ENCODE results near the gene CACNA1S.

CACNA1S gene

DNA sequence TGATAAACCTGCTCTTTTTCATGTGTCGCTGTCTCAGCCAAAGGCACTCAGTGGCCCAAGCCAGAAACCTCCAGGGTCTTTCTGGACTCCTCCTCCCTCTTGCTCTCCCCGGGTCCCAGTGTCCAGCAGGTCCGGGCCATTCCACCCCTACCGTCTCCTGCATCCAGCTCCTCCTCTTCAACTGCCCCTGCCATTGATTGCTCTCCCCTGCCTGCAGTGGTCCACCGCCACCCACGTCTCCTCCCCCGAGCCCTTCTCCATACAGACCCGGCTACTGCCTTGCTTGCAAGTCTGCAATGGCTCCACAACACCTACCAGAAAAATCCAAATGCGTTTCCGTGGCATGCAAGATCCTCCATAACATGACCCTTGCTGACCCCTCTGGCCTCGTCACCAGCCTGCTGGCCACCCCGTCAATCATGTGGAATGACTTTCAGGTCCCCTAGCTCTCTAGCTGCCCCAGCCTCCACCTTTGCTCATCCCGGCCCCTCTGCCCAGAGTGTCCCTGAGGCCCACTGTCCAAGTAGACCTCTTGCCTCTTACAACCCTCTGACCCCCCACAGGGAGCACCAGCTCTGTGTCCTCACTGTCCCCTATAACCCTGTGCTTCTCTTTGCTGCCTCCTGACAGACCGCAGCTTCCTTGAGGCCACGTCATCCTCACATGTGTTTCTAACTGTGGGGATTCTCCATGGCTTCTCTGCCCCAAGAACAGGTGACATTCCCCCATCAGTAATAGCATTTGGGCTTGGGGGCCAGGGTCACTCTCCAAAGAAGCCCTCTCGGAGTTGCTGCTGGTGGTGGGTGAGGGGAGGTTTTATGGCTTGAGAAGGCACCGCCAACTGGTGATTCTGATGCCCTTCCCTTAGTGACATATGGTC lies 15.0 kb downstream of the CACNA1S start:
- peaks cover 18% of the 10 kb centered on the region; the same call in 1 of the 2 replicates for H3K27me3 ChIP-seq (ENCODE audit: control insufficient read depth, low read length)
- no peaks in the 10 kb centered on the region for H3K9me2 ChIP-seq (replicated peaks; ENCODE audit: control insufficient read depth, low read length)

DNA sequence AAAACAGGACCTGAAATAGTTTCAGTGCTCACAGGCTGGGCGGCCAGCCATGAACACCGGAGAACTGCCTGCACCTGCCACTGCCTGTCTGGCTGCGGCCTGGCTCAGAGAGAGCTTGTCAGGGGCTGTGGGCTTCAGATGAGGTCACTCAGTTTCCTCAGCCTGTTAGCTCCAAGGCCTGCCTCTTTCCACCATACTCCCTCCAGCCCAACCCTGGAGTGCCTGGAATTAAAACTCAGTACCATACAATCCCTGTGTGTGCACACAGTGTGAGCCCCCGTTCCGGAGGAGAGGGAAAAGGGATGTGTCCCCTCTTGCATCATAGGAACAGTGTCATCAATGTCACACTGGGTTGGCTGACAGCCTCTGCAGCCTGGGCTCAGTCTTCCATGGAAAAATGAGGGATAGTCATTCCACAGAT lies 16.2 kb downstream of the CACNA1S start:
- no peaks in the 10 kb centered on the region for H3K9me2 ChIP-seq (replicated peaks; ENCODE audit: control insufficient read depth, low read length)
- no peaks in the 10 kb centered on the region for H4K20me1 ChIP-seq (ENCODE audit: control insufficient read depth, insufficient read depth, low read depth, low read length)
- no peaks in the 10 kb centered on the region for H3K36me3 ChIP-seq (ENCODE audit: control insufficient read depth, low read length)
- TF ChIP-seq CTCF (IDR thresholded peaks at IDR 0.05; ENCODE audit: low read depth, low read length, poor library complexity, severe bottlenecking), result no peak
- no peak for TF ChIP-seq EZH2phosphoT487 (IDR thresholded peaks at IDR 0.05; ENCODE audit: borderline replicate concordance, low read length)
- H3K4me3 ChIP-seq (ENCODE audit: low read length), result no peak overlapping the region
- H3K27ac ChIP-seq (ENCODE audit: low read depth, low read length), result no peak overlapping the region
- H3K27me3 ChIP-seq (ENCODE audit: control insufficient read depth, low read length), result peaks cover 15% of the 10 kb centered on the region; the same call in 1 of the 2 replicates
- no peak overlapping the region for H3K4me2 ChIP-seq (ENCODE audit: low read length)
- no peaks in the 10 kb centered on the region for H3K9me3 ChIP-seq (ENCODE audit: control insufficient read depth, insufficient read depth, low read length)
- no peaks in the 10 kb centered on the region for H3K4me1 ChIP-seq (ENCODE audit: control insufficient read depth, low read length)
- no peaks in the 10 kb centered on the region for H3K79me2 ChIP-seq (ENCODE audit: control insufficient read depth, low read length)
- no peaks in the 10 kb centered on the region for H3F3A ChIP-seq (ENCODE audit: control insufficient read depth, insufficient read depth)

More for the DNA sequence above, 15.0 kb downstream of the CACNA1S start:
- Histone ChIP-seq H3K9me3 (ENCODE audit: control insufficient read depth, insufficient read depth, low read length) (no peaks in the 10 kb centered on the region), H3K27ac (ENCODE audit: low read depth, low read length) (no peak overlapping the region), H3K36me3 (ENCODE audit: control insufficient read depth, low read length) (no peaks in the 10 kb centered on the region), H4K20me1 (ENCODE audit: control insufficient read depth, insufficient read depth, low read depth, low read length) (no peaks in the 10 kb centered on the region), H3K4me1 (ENCODE audit: control insufficient read depth, low read length) (no peaks in the 10 kb centered on the region), H3K4me2 (ENCODE audit: low read length) (no peak overlapping the region), H3K79me2 (ENCODE audit: control insufficient read depth, low read length) (no peaks in the 10 kb centered on the region), H3F3A (ENCODE audit: control insufficient read depth, insufficient read depth) (no peaks in the 10 kb centered on the region), H3K4me3 (ENCODE audit: low read length) (no peak overlapping the region)
- no peak for TF ChIP-seq EZH2phosphoT487 (IDR thresholded peaks at IDR 0.05; ENCODE audit: borderline replicate concordance, low read length)
- no peak for TF ChIP-seq CTCF (IDR thresholded peaks at IDR 0.05; ENCODE audit: low read depth, low read length, poor library complexity, severe bottlenecking)

GRCh38 chr1:201095581-201095980 lies 16.6 kb downstream of the CACNA1S start:
- TF ChIP-seq EZH2phosphoT487 (IDR thresholded peaks at IDR 0.05; ENCODE audit: borderline replicate concordance, low read length) (no peak), CTCF (IDR thresholded peaks at IDR 0.05; ENCODE audit: low read depth, low read length, poor library complexity, severe bottlenecking) (no peak)
- H3K27me3 ChIP-seq (ENCODE audit: control insufficient read depth, low read length), result peaks cover 15% of the 10 kb centered on the region; the same call in 1 of the 2 replicates

More at GRCh38 chr1:201095581-201095980, 16.6 kb downstream of the CACNA1S start:
- H3F3A ChIP-seq (ENCODE audit: control insufficient read depth, insufficient read depth), result no peaks in the 10 kb centered on the region
- H3K4me1 ChIP-seq (ENCODE audit: control insufficient read depth, low read length), result no peaks in the 10 kb centered on the region
- no peaks in the 10 kb centered on the region for H3K9me3 ChIP-seq (ENCODE audit: control insufficient read depth, insufficient read depth, low read length)
- no peak overlapping the region for H3K4me2 ChIP-seq (ENCODE audit: low read length)
- H3K9me2 ChIP-seq (replicated peaks; ENCODE audit: control insufficient read depth, low read length), result no peaks in the 10 kb centered on the region
- H3K27ac ChIP-seq (ENCODE audit: low read depth, low read length), result no peak overlapping the region
- H4K20me1 ChIP-seq (ENCODE audit: control insufficient read depth, insufficient read depth, low read depth, low read length), result no peaks in the 10 kb centered on the region
- no peaks in the 10 kb centered on the region for H3K79me2 ChIP-seq (ENCODE audit: control insufficient read depth, low read length)
- no peak overlapping the region for H3K4me3 ChIP-seq (ENCODE audit: low read length)
- no peaks in the 10 kb centered on the region for H3K36me3 ChIP-seq (ENCODE audit: control insufficient read depth, low read length)
